ENCODE results near the gene DKK2. TPM values are rescaled to one million over a fixed set of nuclear protein-coding genes. Genes with fewer than 3 reads are reported as not detected.

DKK2 gene
- total and polyA plus RNA-seq, 9 of the 15 experiments (the other 6 are each of a cell fraction or from before 2014, with no cell fraction given): not detected

GRCh38 chr4:107046261-107046660 lies 10.1 kb upstream of the DKK2 start:
- FAIRE-seq (no peak), ATAC-seq (no peak), DNase-seq (ENCODE audit: extremely low read depth in 1 of 4, low spot score in 3 of 4) (no peak)
- Histone ChIP-seq H3K36me3 (ENCODE audit: control insufficient read depth, insufficient read depth, low read length) (no peaks in the 10 kb centered on the region), H2AFZ (ENCODE audit: low read depth, low read length) (no peak overlapping the region), H3K4me1 (replicated peaks in 1 of 2; ENCODE audit: control insufficient read depth in 2 of 2, insufficient read depth in 2 of 2, low read length in 2 of 2) (no peaks in the 10 kb centered on the region), H4K20me1 (replicated peaks; ENCODE audit: control insufficient read depth, insufficient read depth, low read length) (no peaks in the 10 kb centered on the region), H3K9me3 (replicated peaks; ENCODE audit: control insufficient read depth, insufficient read depth, low read depth, low read length) (no peaks in the 10 kb centered on the region), H3K27me3 (ENCODE audit: control insufficient read depth in 2 of 2, insufficient read depth in 2 of 2, low read length in 2 of 2) (no peaks in the 10 kb centered on the region), H3K4me3 (no peak overlapping the region), H3K4me2 (ENCODE audit: insufficient read depth, low read length) (no peak overlapping the region), H3K79me2 (ENCODE audit: control insufficient read depth, insufficient read depth, low read length) (no peaks in the 10 kb centered on the region), H3K27ac (ENCODE audit: extremely low read depth, low read depth, low read length) (no peak overlapping the region), H3K9me1 (ENCODE audit: control insufficient read depth, insufficient read depth, low read length) (no peaks in the 10 kb centered on the region), H3K9ac (ENCODE audit: insufficient read depth in 1 of 2, low read depth in 2 of 2, low read length in 2 of 2) (no peak overlapping the region)
- TF ChIP-seq NR2F6 (CRISPR knock-in tag; IDR thresholded peaks at IDR 0.05) (no peak), SIRT6 (IDR thresholded peaks at IDR 0.05; ENCODE audit: low read depth, low read length) (no peak), SMARCC2 (IDR thresholded peaks at IDR 0.05; ENCODE audit: low read depth) (no peak), BHLHE40 (IDR thresholded peaks at IDR 0.05; ENCODE audit: low read length) (no peak), ZBTB1 (CRISPR knock-in tag; IDR thresholded peaks at IDR 0.05; ENCODE audit: borderline replicate concordance, low read depth) (no peak)
- intact Hi-C loops (cut with micrococcal nuclease) (no loop called here), in situ Hi-C loops (cut with MboI) (no loop called here)
- ChIA-PET CTCF (ENCODE audit: low intra/inter-chr PET ratio) (no interaction called here), POLR2A (no interaction called here)
- no TSS peak for BruUV-seq (replicated peaks)
- WGBS (ENCODE audit: insufficient coverage, low coverage, missing lambda C conversion rate): 0% methylated on average over 1 of the region's 1 CpG

- no peak for TF ChIP-seq SRSF3 (IDR thresholded peaks at IDR 0.05; ENCODE audit: insufficient read depth, low read length)
- Histone ChIP-seq H3K9me3 (replicated peaks; ENCODE audit: control insufficient read depth, insufficient read depth, low read depth, low read length) (no peaks in the 10 kb centered on the region), H3K4me1 (replicated peaks in 1 of 2; ENCODE audit: control insufficient read depth in 2 of 2, insufficient read depth in 2 of 2, low read length in 2 of 2) (no peaks in the 10 kb centered on the region), H3K36me3 (ENCODE audit: control insufficient read depth, insufficient read depth, low read length) (no peaks in the 10 kb centered on the region), H3K79me2 (ENCODE audit: control insufficient read depth, insufficient read depth, low read length) (no peaks in the 10 kb centered on the region), H3K9me1 (ENCODE audit: control insufficient read depth, insufficient read depth, low read length) (no peaks in the 10 kb centered on the region), H3K27me3 (ENCODE audit: control insufficient read depth in 2 of 2, insufficient read depth in 2 of 2, low read length in 2 of 2) (no peaks in the 10 kb centered on the region), H3K27ac (ENCODE audit: extremely low read depth, low read depth, low read length) (no peak overlapping the region), H2AFZ (ENCODE audit: low read depth, low read length) (no peak overlapping the region), H4K20me1 (replicated peaks; ENCODE audit: control insufficient read depth, insufficient read depth, low read length) (no peaks in the 10 kb centered on the region), H3K4me3 (no peak overlapping the region), H3K9ac (ENCODE audit: insufficient read depth in 1 of 2, low read depth in 2 of 2, low read length in 2 of 2) (no peak overlapping the region), H3K4me2 (ENCODE audit: insufficient read depth, low read length) (no peak overlapping the region)
- FAIRE-seq: no peak
- POLR2A ChIA-PET: no interaction called here
- WGBS (ENCODE audit: insufficient coverage, low coverage, missing lambda C conversion rate): 0% methylated on average over 1 of the region's 1 CpG
- no peak for DNase-seq (ENCODE audit: extremely low read depth in 1 of 4, low spot score in 3 of 4)
- intact Hi-C loops (cut with micrococcal nuclease) (no loop called here), in situ Hi-C loops (cut with MboI) (no loop called here)
- BruUV-seq (replicated peaks): no TSS peak
- CTCF ChIA-PET (ENCODE audit: low intra/inter-chr PET ratio): no interaction called here
- ATAC-seq: no peak
Measured at GRCh38 chr4:107044170-107044569, 8.1 kb upstream of the DKK2 start.
